GM20000 (cell line): ENCODE data around the gene CEND1.

Experiments
- DNase-seq: peaks from one replicate; pipeline ENCODE4 v3.0.0; 2012; ENCODE audit warnings: low spot score
- TF ChIP-seq, protein P1 (sequence below): IDR thresholded peaks from 2 replicates; pipeline ENCODE4 v1.5.1; 2012; ENCODE audit warnings: mild to moderate bottlenecking, control low read depth; ENCODE audit errors: extremely low read depth, missing control alignments

Gene CEND1

DNA sequence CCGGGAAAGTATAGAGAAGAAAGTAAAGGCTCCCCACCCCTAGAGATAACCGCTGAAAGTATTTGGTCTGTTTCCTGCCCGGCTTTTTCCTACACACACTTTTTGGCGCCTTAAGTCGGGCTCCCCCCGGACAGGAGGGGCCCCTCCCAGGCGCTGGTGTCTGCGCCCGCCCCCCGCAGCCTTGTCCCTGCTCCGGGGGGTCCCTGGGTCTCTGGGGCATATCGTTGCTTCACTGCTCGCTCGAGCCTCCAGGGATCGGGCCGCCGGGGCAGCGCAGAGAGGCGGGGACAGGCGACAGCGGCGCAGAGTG is 36.9 kb upstream of the CEND1 start:
- TF ChIP-seq, protein P1, sequence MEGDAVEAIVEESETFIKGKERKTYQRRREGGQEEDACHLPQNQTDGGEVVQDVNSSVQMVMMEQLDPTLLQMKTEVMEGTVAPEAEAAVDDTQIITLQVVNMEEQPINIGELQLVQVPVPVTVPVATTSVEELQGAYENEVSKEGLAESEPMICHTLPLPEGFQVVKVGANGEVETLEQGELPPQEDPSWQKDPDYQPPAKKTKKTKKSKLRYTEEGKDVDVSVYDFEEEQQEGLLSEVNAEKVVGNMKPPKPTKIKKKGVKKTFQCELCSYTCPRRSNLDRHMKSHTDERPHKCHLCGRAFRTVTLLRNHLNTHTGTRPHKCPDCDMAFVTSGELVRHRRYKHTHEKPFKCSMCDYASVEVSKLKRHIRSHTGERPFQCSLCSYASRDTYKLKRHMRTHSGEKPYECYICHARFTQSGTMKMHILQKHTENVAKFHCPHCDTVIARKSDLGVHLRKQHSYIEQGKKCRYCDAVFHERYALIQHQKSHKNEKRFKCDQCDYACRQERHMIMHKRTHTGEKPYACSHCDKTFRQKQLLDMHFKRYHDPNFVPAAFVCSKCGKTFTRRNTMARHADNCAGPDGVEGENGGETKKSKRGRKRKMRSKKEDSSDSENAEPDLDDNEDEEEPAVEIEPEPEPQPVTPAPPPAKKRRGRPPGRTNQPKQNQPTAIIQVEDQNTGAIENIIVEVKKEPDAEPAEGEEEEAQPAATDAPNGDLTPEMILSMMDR = no peak
- DNase-seq = no peak

DNA sequence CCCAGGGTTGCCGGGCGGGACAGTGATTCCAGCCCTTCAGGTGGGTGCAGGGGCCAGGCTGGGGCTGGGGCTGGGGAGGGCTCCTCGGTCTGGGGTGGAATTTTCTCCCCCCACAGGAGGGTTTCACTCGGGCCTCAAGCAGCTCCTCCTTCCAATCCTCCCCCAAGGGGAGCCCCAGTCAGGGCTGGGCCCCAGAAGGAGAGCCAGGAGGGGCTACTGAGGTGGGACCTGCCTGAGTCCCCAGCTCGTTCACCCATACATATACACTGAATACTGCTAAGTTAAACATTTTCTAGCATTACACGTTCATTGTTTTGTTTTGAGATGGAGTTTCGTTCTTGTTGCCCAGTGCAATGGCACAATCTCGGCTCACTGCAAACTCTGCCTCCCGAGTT is 36.3 kb upstream of the CEND1 start:
- DNase-seq = peak; percentile 63
- TF ChIP-seq, protein P1 = no peak

GRCh38 chr11:825366-826226 is 35.7 kb upstream of the CEND1 start:
- TF ChIP-seq, protein P1 = no peak
- no peak for DNase-seq

DNA sequence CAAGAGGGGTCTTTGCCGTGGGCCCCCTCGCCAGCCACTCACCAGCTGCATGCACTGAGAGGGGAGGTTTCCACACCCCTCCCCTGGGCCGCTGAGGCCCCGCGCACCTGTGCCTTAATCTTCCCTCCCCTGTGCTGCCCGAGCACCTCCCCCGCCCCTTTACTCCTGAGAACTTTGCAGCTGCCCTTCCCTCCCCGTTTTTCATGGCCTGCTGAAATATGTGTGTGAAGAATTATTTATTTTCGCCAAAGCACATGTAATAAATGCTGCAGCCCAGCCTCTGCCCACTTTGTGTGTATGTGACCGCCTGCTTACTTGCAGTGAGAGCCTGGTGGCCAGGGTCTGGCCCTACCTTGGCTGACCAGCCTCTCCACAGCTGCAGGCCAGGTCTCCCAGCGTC is 35.1 kb upstream of the CEND1 start:
- TF ChIP-seq, protein P1 = no peak
- no peak for DNase-seq

DNA sequence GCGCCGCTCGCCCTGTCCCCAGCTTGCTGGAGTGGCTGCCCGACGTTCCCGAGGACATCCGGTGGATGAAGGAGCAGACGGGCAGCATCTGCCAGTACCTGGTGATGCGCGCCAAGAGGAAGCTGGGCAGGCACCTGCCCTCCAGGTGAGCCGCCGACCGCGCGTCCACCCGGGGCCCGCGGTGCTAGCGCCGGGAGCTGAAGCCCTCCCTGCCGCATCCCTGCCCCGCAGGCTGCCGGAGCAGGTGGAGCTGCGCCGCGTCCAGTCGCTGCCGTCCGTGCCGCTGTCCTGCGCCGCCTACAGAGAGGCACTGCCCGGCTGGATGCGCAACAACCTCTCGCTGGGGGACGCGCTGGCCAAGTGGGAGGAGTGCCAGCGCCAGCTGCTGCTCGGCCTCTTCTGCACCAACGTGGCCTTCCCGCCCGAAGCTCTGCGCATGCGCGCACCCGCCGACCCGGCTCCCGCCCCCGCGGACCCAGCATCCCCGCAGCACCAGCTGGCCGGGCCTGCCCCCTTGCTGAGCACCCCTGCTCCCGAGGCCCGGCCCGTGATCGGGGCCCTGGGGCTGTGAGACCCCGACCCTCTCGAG is 34.5 kb upstream of the CEND1 start:
- DNase-seq = no peak
- TF ChIP-seq, protein P1 = no peak

DNA sequence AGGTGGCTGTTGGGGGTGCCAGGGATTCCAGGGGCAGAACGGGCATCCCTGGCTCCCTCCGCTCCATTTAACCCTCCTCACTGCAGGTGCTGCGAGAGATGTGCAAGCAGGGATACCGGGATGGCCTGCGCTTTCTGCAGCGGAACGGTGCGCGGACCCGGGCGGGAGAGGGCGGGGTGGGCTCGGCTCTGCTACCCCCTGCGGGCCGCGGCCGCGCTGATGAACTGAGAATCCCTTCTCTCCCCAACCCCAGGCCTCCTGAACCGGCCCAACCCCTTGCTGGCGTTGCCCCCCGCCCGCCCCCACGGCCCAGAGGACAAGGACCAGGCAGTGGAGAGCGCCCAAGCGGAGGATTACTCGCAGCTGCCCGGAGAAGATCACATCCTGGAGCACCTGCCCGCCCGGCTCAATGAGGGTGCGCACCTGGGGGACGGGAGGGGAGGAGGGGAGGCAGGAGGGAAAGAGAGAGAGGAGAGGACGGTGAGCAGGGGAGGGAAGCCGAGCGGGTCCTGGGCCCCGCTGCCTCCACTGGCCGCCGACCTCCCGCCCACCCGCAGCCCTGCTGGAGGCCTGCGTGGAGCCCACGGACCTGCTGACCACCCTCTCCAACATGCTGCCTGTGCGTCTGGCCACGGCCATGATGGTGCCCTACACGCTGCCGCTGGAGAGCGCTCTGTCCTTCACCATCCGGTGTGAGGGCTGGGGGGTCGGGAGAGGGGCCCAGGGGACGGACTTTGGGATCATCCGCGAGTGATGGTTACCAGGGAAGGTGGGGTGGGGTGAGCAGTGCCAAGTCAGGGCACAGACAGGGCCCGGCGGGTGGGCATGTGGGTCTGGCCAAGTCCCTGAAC is 33.8 kb upstream of the CEND1 start:
- no peak for DNase-seq
- TF ChIP-seq, protein P1 = no peak
